Measurements from ENCODE around the gene ATP6V1G1. TPM values are rescaled to one million over a fixed set of nuclear protein-coding genes. Genes with fewer than 3 reads are reported as not detected.
A peak's percentile ranks its signal among the peaks of the same experiment; 100 is the strongest.

The ATP6V1G1 gene
- 10 to 100 TPM; 55.3 to 74.5 (median 69.9) TPM for total RNA-seq
- long read RNA-seq, donor 1, transcript ATP6V1G1-201 (3 exons, 1,080 nt): major isoform, 73 of 75 reads
- long read RNA-seq, donor 1, partial matches to known transcripts: 0 of 75 reads
- long read RNA-seq, donor 1, other reads (novel, unspliced or antisense): 2 of 75 reads
- long read RNA-seq, donor 2, transcript ATP6V1G1-201 (3 exons, 1,080 nt): major isoform, 83 of 85 reads
- long read RNA-seq, donor 2, partial matches to known transcripts: 0 of 85 reads
- long read RNA-seq, donor 2, other reads (novel, unspliced or antisense): 2 of 85 reads

GRCh38 chr9:114587345-114588202 lies at the start of gene ATP6V1G1:
TSS of gene ATP6V1G1 (plus strand) at chr9:114587769. CDS start at chr9:114587839, 70 bp downstream.
- H3K4me3 ChIP-seq: peak within 1 kb of the TSS; percentile 95
- intact Hi-C loops (cut with DNase I, micrococcal nuclease): loop anchor here in 1 of 2 donors (10.0 kb wide), 1 partner anchor 73 kb away; no protein-coding TSS in a partner anchor
- no peak for TF ChIP-seq CTCF (IDR thresholded peaks at IDR 0.05)
- no peaks in the 10 kb centered on the region for H3K36me3 ChIP-seq (ENCODE audit: low read depth)
- ATAC-seq (peak; percentile 97), DNase-seq (peak; percentile 99 to 100 (median 100))
- peaks cover 42% of the 10 kb centered on the region for H3K4me1 ChIP-seq (ENCODE audit: low read depth)
- H3K9me3 ChIP-seq: no peaks in the 10 kb centered on the region

- Histone ChIP-seq H3K4me1 (ENCODE audit: low read depth) (no peaks in the 10 kb centered on the region), H3K9me3 (no peaks in the 10 kb centered on the region), H3K4me3 (no peak overlapping the region), H3K36me3 (ENCODE audit: low read depth) (no peaks in the 10 kb centered on the region)
- intact Hi-C loops (cut with DNase I, micrococcal nuclease): no loop called here
- peak; percentile 100 for ATAC-seq
- peak; percentile 55 to 66 (median 56) for DNase-seq
- peak; percentile 34 for TF ChIP-seq CTCF (IDR thresholded peaks at IDR 0.05)
Observed at GRCh38 chr9:114538241-114538640, 49.3 kb upstream of the ATP6V1G1 start.

GRCh38 chr9:114539701-114540380 lies 47.7 kb upstream of the ATP6V1G1 start:
- H3K9me3 ChIP-seq: no peaks in the 10 kb centered on the region
- no peak for TF ChIP-seq CTCF (IDR thresholded peaks at IDR 0.05)
- H3K36me3 ChIP-seq (ENCODE audit: low read depth): no peaks in the 10 kb centered on the region
- no peaks in the 10 kb centered on the region for H3K4me1 ChIP-seq (ENCODE audit: low read depth)
- DNase-seq (peak in 1 of 3 donors; percentile 5), ATAC-seq (no peak)
- H3K4me3 ChIP-seq: no peak overlapping the region
- intact Hi-C loops (cut with DNase I, micrococcal nuclease): no loop called here

GRCh38 chr9:114545055-114545454 lies 42.5 kb upstream of the ATP6V1G1 start:
- Histone ChIP-seq H3K4me3 (no peak overlapping the region), H3K9me3 (no peaks in the 10 kb centered on the region), H3K36me3 (ENCODE audit: low read depth) (no peaks in the 10 kb centered on the region), H3K4me1 (ENCODE audit: low read depth) (no peaks in the 10 kb centered on the region)
- intact Hi-C loops (cut with DNase I, micrococcal nuclease): no loop called here
- DNase-seq: no peak
- no peak for ATAC-seq
- no peak for TF ChIP-seq CTCF (IDR thresholded peaks at IDR 0.05)

GRCh38 chr9:114546851-114547250 lies 40.7 kb upstream of the ATP6V1G1 start:
- no peak overlapping the region for H3K4me3 ChIP-seq
- no peaks in the 10 kb centered on the region for H3K36me3 ChIP-seq (ENCODE audit: low read depth)
- intact Hi-C loops (cut with DNase I, micrococcal nuclease): no loop called here
- no peak for TF ChIP-seq CTCF (IDR thresholded peaks at IDR 0.05)
- no peak for DNase-seq
- H3K9me3 ChIP-seq: no peaks in the 10 kb centered on the region
- ATAC-seq: no peak
- no peaks in the 10 kb centered on the region for H3K4me1 ChIP-seq (ENCODE audit: low read depth)
